Left lung (tissue), 14 donors: ENCODE results near the gene PTPA. TPM values are rescaled to one million over a fixed set of nuclear protein-coding genes. Genes with fewer than 3 reads are reported as not detected.

ENCODE experiments used
- ATAC-seq: fragments of 200-7000 bp; cut with Tn5 transposase; one replicate; pipeline ENCODE4 v1.9.1; 2020; ENCODE audit warnings: moderate library complexity
- DNase-seq, 4 donors: peaks; one replicate each; pipeline ENCODE4 v3.0.0-alpha.2; 2013 to 2020
- H3K27ac ChIP-seq, 2 donors: fragments of 200-600 bp; sonication (generic) in 1 of 2; one replicate each; pipeline versions ENCODE4 v1.5.0 to v1.8.0; 2020 to 2021
- H3K27me3 ChIP-seq, 2 donors: fragments of 200-600 bp; sonication (generic) in 1 of 2; one replicate each; pipeline versions ENCODE4 v1.5.0 to v1.8.0; 2020 to 2021
- H3K36me3 ChIP-seq, 2 donors: fragments of 200-600 bp; sonication (generic) in 1 of 2; one replicate each; pipeline versions ENCODE4 v1.5.0 to v1.8.0; 2020 to 2021
- H3K4me1 ChIP-seq, 2 donors: fragments of 200-600 bp; one replicate each; pipeline ENCODE4 v1.8.0; 2021
- H3K4me3 ChIP-seq, 2 donors: fragments of 200-600 bp; sonication (generic) in 1 of 2; one replicate each; pipeline versions ENCODE4 v1.5.0 to v1.8.0; 2020 to 2021; ENCODE audit warnings: mild to moderate bottlenecking in 1 of 2
- H3K9me3 ChIP-seq, 2 donors: fragments of 200-600 bp; sonication (generic) in 1 of 2; one replicate each; pipeline versions ENCODE4 v1.5.0 to v1.8.0; 2020 to 2021
- CTCF ChIP-seq, 2 donors: fragments of 200-600 bp; sonication (generic) in 1 of 2; IDR thresholded peaks; one replicate each; pipeline versions ENCODE4 v1.5.0 to v1.8.0; 2021; ENCODE audit warnings: antibody characterized with exemption in 2 of 2
- intact Hi-C, 2 donors: fragments of 100-400 bp; cut with DNase I; formaldehyde crosslinking; loops; one replicate each; pipeline versions ENCODE4 v1.11.2 to v1.14.2; 2022
- long read RNA-seq, 12 donors: library from polyadenylated mRNA in 2 of 12; unstranded in 2 of 12; transcript quantifications; one replicate each; pipeline ENCODE4 v2.0.0 and lab custom pipeline, GENCODE V29; 2019 to 2026
- polyA plus RNA-seq, 6 donors: library from polyadenylated mRNA; unstranded; fragments of 120-200 nt; gene quantifications; one replicate each; pipeline ENCODE4 v1.2.1, GENCODE V29; 2013; ENCODE audit not compliant: insufficient read length in 6 of 6
- total RNA-seq, 2 donors: library from RNA; stranded (reverse); fragmentation: NEBNext Ultra II Directional; extraction: Animal tissue kit (Norgen Biotek cat#: 25700); gene quantifications; one replicate each; pipeline ENCODE4 v1.2.1, GENCODE V29; 2021
- donor health status: DM: no; HTN: yes; CAD: no.
- donor health status: DM: no; HTN: no; CAD: no.

The PTPA gene
- total RNA-seq (100 to 1,000 TPM; 132 to 138 TPM), polyA plus RNA-seq (100 to 1,000 TPM; 120 to 148 (median 144) TPM)
- long read RNA-seq, donor 1, transcript PTPA-210 (3 exons, 1,153 nt), result major isoform, 28 of 144 reads
- long read RNA-seq, donor 1, transcript PTPA-207 (10 exons, 2,737 nt), result minor isoform, 16 of 144 reads
- long read RNA-seq, donor 1, partial matches to known transcripts, result 93 of 144 reads
- long read RNA-seq, donor 1, other reads (novel, unspliced or antisense), result 0 of 144 reads
- long read RNA-seq, donor 2, transcript PTPA-214 (3 exons, 988 nt), result minor isoform, 5 of 53 reads
- long read RNA-seq, donor 2, transcript PTPA-207 (10 exons, 2,737 nt), result minor isoform, 14 of 53 reads
- long read RNA-seq, donor 2, transcript PTPA-210 (3 exons, 1,153 nt), result major isoform, 24 of 53 reads
- long read RNA-seq, donor 2, partial matches to known transcripts, result 7 of 53 reads
- long read RNA-seq, donor 2, other reads (novel, unspliced or antisense), result 0 of 53 reads
- long read RNA-seq, donor 3, transcript PTPA-207 (10 exons, 2,737 nt), result minor isoform, 13 of 108 reads
- long read RNA-seq, donor 3, transcript PTPA-210 (3 exons, 1,153 nt), result major isoform, 22 of 108 reads
- long read RNA-seq, donor 3, partial matches to known transcripts, result 67 of 108 reads
- long read RNA-seq, donor 3, other reads (novel, unspliced or antisense), result 0 of 108 reads
- long read RNA-seq, donor 4, partial matches to known transcripts, result 1 of 9 reads
- long read RNA-seq, donor 4, other reads (novel, unspliced or antisense), result 7 of 9 reads
- long read RNA-seq, donor 5, transcript PTPA-210 (3 exons, 1,153 nt), result major isoform, 20 of 120 reads
- long read RNA-seq, donor 5, transcript PTPA-207 (10 exons, 2,737 nt), result minor isoform, 12 of 120 reads
- long read RNA-seq, donor 5, partial matches to known transcripts, result 78 of 120 reads
- long read RNA-seq, donor 5, other reads (novel, unspliced or antisense), result 0 of 120 reads
- long read RNA-seq, donor 6, transcript PTPA-210 (3 exons, 1,153 nt), result major isoform, 21 of 45 reads
- long read RNA-seq, donor 6, transcript PTPA-207 (10 exons, 2,737 nt), result minor isoform, 17 of 45 reads
- long read RNA-seq, donor 6, partial matches to known transcripts, result 0 of 45 reads
- long read RNA-seq, donor 6, other reads (novel, unspliced or antisense), result 0 of 45 reads
- long read RNA-seq, donor 7, transcript PTPA-207 (10 exons, 2,737 nt), result minor isoform, 8 of 96 reads
- long read RNA-seq, donor 7, transcript PTPA-210 (3 exons, 1,153 nt), result major isoform, 21 of 96 reads
- long read RNA-seq, donor 7, partial matches to known transcripts, result 62 of 96 reads
- long read RNA-seq, donor 7, other reads (novel, unspliced or antisense), result 0 of 96 reads
- long read RNA-seq, donor 8, transcript PTPA-210 (3 exons, 1,153 nt), result major isoform, 13 of 23 reads
- long read RNA-seq, donor 8, partial matches to known transcripts, result 0 of 23 reads
- long read RNA-seq, donor 8, other reads (novel, unspliced or antisense), result 0 of 23 reads
- long read RNA-seq, donor 9, result 0 reads
- long read RNA-seq, donor 10, partial matches to known transcripts, result 0 of 8 reads
- long read RNA-seq, donor 10, other reads (novel, unspliced or antisense), result 8 of 8 reads
- long read RNA-seq, donor 11, transcript PTPA-207 (10 exons, 2,737 nt), result major isoform, 20 of 24 reads
- long read RNA-seq, donor 11, partial matches to known transcripts, result 0 of 24 reads
- long read RNA-seq, donor 11, other reads (novel, unspliced or antisense), result 0 of 24 reads
- long read RNA-seq, donor 12, transcript PTPA-207 (10 exons, 2,737 nt), result minor isoform, 9 of 81 reads
- long read RNA-seq, donor 12, transcript PTPA-210 (3 exons, 1,153 nt), result major isoform, 15 of 81 reads
- long read RNA-seq, donor 12, partial matches to known transcripts, result 51 of 81 reads
- long read RNA-seq, donor 12, other reads (novel, unspliced or antisense), result 0 of 81 reads

GRCh38 chr9:129110740-129111527 is at the start of gene PTPA, which contains the start of gene CRAT:
TSS of gene PTPA (plus strand) at chr9:129111415. CDS start at chr9:129111601, 186 bp downstream.
TSS of gene CRAT (minus strand) at chr9:129110793. CDS start at chr9:129110509, 284 bp downstream.
- Histone ChIP-seq H3K27ac (peak within 1 kb of the TSS; percentile 92 to 95), H3K4me1 (peaks cover 15 to 50% of the 10 kb centered on the region in 2 donors), H3K9me3 (no peaks in the 10 kb centered on the region), H3K4me3 (peak within 1 kb of the TSS; percentile 85 to 92), H3K36me3 (peaks cover 0 to 13% of the 10 kb centered on the region in 2 donors), H3K27me3 (no peaks in the 10 kb centered on the region)
- peak; percentile 88 to 99 (median 98) for DNase-seq
- peak; percentile 91 for ATAC-seq
- intact Hi-C loops, result no loop called here
- TF ChIP-seq CTCF (IDR thresholded peaks at IDR 0.05), result no peak

GRCh38 chr9:129063061-129063460 is 48.2 kb upstream of the PTPA start:
- TF ChIP-seq CTCF (IDR thresholded peaks at IDR 0.05), result no peak
- H3K27me3 ChIP-seq, result no peaks in the 10 kb centered on the region
- no peaks in the 10 kb centered on the region for H3K9me3 ChIP-seq
- DNase-seq, result no peak
- H3K36me3 ChIP-seq, result peaks cover 0 to 91% of the 10 kb centered on the region in 2 donors
- ATAC-seq, result no peak
- H3K4me3 ChIP-seq, result no peak overlapping the region
- no peak overlapping the region for H3K27ac ChIP-seq
- intact Hi-C loops, result no loop called here
- H3K4me1 ChIP-seq, result peaks cover 0 to 7% of the 10 kb centered on the region in 2 donors

- H3K36me3 ChIP-seq, result peaks cover 0 to 95% of the 10 kb centered on the region in 2 donors
- H3K27ac ChIP-seq, result no peak overlapping the region
- H3K9me3 ChIP-seq, result no peaks in the 10 kb centered on the region
- intact Hi-C loops, result no loop called here
- no peak for ATAC-seq
- no peak overlapping the region for H3K4me3 ChIP-seq
- H3K27me3 ChIP-seq, result no peaks in the 10 kb centered on the region
- peaks cover 0 to 11% of the 10 kb centered on the region in 2 donors for H3K4me1 ChIP-seq
- no peak for TF ChIP-seq CTCF (IDR thresholded peaks at IDR 0.05)
- DNase-seq, result no peak
Observed at GRCh38 chr9:129064499-129064908, 46.7 kb upstream of the PTPA start.

- Histone ChIP-seq H3K4me1 (peaks cover 0 to 16% of the 10 kb centered on the region in 2 donors), H3K27me3 (no peaks in the 10 kb centered on the region), H3K9me3 (no peaks in the 10 kb centered on the region), H3K36me3 (peaks cover 0 to 81% of the 10 kb centered on the region in 2 donors), H3K4me3 (no peak overlapping the region), H3K27ac (no peak overlapping the region)
- DNase-seq, result no peak
- TF ChIP-seq CTCF (IDR thresholded peaks at IDR 0.05), result no peak
- intact Hi-C loops, result no loop called here
- no peak for ATAC-seq
Observed at GRCh38 chr9:129068110-129068509, 43.1 kb upstream of the PTPA start.
